ENCODE measurements around the gene SUGP1.
"Not testable (repeated sequence)": the region's sequence is repeated elsewhere in the genome, so short reads cannot be mapped to it uniquely, and the experiment has no call there.

Gene SUGP1

DNA sequence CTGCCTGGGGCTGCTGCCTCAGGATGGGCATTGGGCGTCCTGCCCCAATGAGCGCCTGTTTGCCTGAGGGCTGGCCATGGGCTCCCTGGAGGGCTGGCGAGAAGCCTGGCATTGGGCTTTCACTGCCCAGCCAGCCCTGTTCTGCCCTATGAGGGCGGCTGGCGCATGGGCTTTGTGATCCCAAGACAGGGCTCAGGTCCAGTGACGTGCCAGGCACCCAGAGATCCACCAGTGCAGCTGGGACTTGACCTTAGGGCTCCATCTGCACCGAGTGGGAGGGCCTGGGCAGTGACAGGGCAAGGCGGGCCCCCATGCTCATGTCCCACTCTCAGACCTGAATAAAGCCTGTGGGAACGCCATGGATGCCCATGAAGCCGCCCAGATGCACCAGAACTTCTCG, 34.6 kb upstream of the SUGP1 start:
- Histone ChIP-seq H3K4me1 (ENCODE audit: control insufficient read depth in 2 of 2, insufficient read depth in 2 of 2, low read length in 2 of 2) (no peaks in the 10 kb centered on the region), H3K4me3 (ENCODE audit: low read length in 2 of 2) (no peak overlapping the region), H3K27ac (ENCODE audit: low read depth in 2 of 2, low read length in 2 of 2) (no peak overlapping the region), H3K27me3 (ENCODE audit: control insufficient read depth in 2 of 2, insufficient read depth in 2 of 2, low read length in 2 of 2) (no peaks in the 10 kb centered on the region), H3K9me3 (ENCODE audit: control insufficient read depth in 2 of 2, low read length in 2 of 2) (no peaks in the 10 kb centered on the region), H3K36me3 (ENCODE audit: control insufficient read depth in 2 of 2, insufficient read depth in 2 of 2, low read length in 2 of 2) (peaks cover 53 to 62% of the 10 kb centered on the region in 2 donors), H3K9ac (ENCODE audit: low read depth in 1 of 2, low read length in 2 of 2) (no peak overlapping the region)

DNA sequence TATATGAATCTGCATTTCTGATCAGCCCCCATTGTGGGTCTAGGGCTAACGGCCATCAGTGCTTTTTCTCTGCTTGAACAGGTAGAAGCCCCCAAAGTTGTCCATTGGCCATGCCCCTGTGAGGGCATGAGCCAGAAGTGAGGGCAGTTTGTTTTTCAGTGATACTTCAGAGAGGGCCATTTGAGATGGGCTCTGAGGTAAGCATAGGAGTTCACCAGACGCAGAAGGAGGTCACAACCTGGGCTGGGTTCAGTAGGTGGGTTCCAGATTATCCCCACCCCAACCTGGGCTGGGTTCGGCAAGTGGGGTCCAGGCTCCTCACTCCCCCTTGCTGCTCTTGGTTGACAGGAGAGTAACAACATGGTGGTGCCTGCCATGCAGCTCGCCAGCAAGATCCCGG, 33.7 kb upstream of the SUGP1 start:
- H3K36me3 ChIP-seq (ENCODE audit: control insufficient read depth in 2 of 2, insufficient read depth in 2 of 2, low read length in 2 of 2): peaks cover 60 to 69% of the 10 kb centered on the region in 2 donors

GRCh38 chr19:19352823-19353222, 32.5 kb upstream of the SUGP1 start:
- Histone ChIP-seq H3K36me3 (ENCODE audit: control insufficient read depth in 2 of 2, insufficient read depth in 2 of 2, low read length in 2 of 2) (peaks cover 64 to 75% of the 10 kb centered on the region in 2 donors), H3K4me3 (ENCODE audit: low read length in 2 of 2) (no peak overlapping the region), H3K9ac (ENCODE audit: low read depth in 1 of 2, low read length in 2 of 2) (no peak overlapping the region), H3K27ac (ENCODE audit: low read depth in 2 of 2, low read length in 2 of 2) (no peak overlapping the region), H3K9me3 (ENCODE audit: control insufficient read depth in 2 of 2, low read length in 2 of 2) (no peaks in the 10 kb centered on the region), H3K27me3 (ENCODE audit: control insufficient read depth in 2 of 2, insufficient read depth in 2 of 2, low read length in 2 of 2) (no peaks in the 10 kb centered on the region), H3K4me1 (ENCODE audit: control insufficient read depth in 2 of 2, insufficient read depth in 2 of 2, low read length in 2 of 2) (no peaks in the 10 kb centered on the region)

More for the DNA sequence above, 33.7 kb upstream of the SUGP1 start:
- H3K27ac ChIP-seq (ENCODE audit: low read depth in 2 of 2, low read length in 2 of 2): no peak overlapping the region
- no peaks in the 10 kb centered on the region for H3K9me3 ChIP-seq (ENCODE audit: control insufficient read depth in 2 of 2, low read length in 2 of 2)
- H3K9ac ChIP-seq (ENCODE audit: low read depth in 1 of 2, low read length in 2 of 2): no peak overlapping the region
- H3K27me3 ChIP-seq (ENCODE audit: control insufficient read depth in 2 of 2, insufficient read depth in 2 of 2, low read length in 2 of 2): no peaks in the 10 kb centered on the region
- H3K4me1 ChIP-seq (ENCODE audit: control insufficient read depth in 2 of 2, insufficient read depth in 2 of 2, low read length in 2 of 2): no peaks in the 10 kb centered on the region
- no peak overlapping the region for H3K4me3 ChIP-seq (ENCODE audit: low read length in 2 of 2)

DNA sequence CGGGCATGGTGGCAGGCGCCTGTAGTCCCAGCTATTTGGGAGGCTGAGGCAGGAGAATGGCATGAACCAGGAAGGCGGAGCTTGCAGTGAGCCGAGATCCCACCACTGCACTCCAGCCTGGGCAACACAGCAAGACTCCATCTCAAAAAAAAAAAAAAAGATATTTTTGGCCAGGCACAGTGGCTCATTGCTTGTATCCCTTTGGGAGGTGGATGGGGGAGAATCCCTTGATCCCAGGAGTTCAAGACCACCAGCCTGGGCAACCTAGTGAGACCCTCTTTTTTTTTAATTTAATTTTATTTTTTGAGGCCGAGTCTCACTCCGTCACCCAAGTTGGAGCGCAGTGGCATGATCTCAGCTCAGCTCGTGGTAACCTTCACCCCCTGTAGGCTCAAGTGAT, 30.4 kb upstream of the SUGP1 start:
- peaks cover 67 to 79% of the 10 kb centered on the region in 2 donors for H3K36me3 ChIP-seq (ENCODE audit: control insufficient read depth in 2 of 2, insufficient read depth in 2 of 2, low read length in 2 of 2)
- not testable (repeated sequence) for H3K27ac ChIP-seq (ENCODE audit: low read depth in 2 of 2, low read length in 2 of 2); H3K27me3 ChIP-seq (ENCODE audit: control insufficient read depth in 2 of 2, insufficient read depth in 2 of 2, low read length in 2 of 2); H3K9me3 ChIP-seq (ENCODE audit: control insufficient read depth in 2 of 2, low read length in 2 of 2); H3K4me1 ChIP-seq (ENCODE audit: control insufficient read depth in 2 of 2, insufficient read depth in 2 of 2, low read length in 2 of 2); H3K9ac ChIP-seq (ENCODE audit: low read depth in 1 of 2, low read length in 2 of 2); H3K4me3 ChIP-seq (ENCODE audit: low read length in 2 of 2)

DNA sequence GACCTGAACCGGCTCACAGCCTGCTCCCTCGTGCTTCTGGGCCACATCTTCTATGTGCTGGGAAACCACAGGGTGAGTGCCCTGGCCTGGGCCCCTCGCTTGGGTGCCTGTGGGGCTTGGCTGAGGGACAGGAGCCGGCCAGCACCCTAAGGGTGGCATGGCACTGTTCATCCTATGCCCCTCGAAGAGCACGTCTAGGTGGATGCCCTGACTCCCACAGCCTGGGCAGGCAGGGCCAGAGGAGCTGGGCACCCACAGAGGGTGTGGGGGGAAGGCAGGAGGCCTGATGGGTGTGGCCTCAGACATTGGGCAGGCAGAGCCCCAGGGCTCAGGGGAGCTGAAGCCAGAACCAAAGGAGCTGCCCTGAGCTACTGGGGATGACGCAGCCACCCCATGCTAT, 29.1 kb upstream of the SUGP1 start:
- H3K9ac ChIP-seq (ENCODE audit: low read depth in 1 of 2, low read length in 2 of 2): no peak overlapping the region
- H3K27ac ChIP-seq (ENCODE audit: low read depth in 2 of 2, low read length in 2 of 2): no peak overlapping the region
- H3K9me3 ChIP-seq (ENCODE audit: control insufficient read depth in 2 of 2, low read length in 2 of 2): no peaks in the 10 kb centered on the region
- no peaks in the 10 kb centered on the region for H3K4me1 ChIP-seq (ENCODE audit: control insufficient read depth in 2 of 2, insufficient read depth in 2 of 2, low read length in 2 of 2)
- H3K4me3 ChIP-seq (ENCODE audit: low read length in 2 of 2): no peak overlapping the region
- H3K27me3 ChIP-seq (ENCODE audit: control insufficient read depth in 2 of 2, insufficient read depth in 2 of 2, low read length in 2 of 2): no peaks in the 10 kb centered on the region
- H3K36me3 ChIP-seq (ENCODE audit: control insufficient read depth in 2 of 2, insufficient read depth in 2 of 2, low read length in 2 of 2): peaks cover 64 to 81% of the 10 kb centered on the region in 2 donors

- Histone ChIP-seq H3K4me1 (ENCODE audit: control insufficient read depth in 2 of 2, insufficient read depth in 2 of 2, low read length in 2 of 2) (no peaks in the 10 kb centered on the region), H3K36me3 (ENCODE audit: control insufficient read depth in 2 of 2, insufficient read depth in 2 of 2, low read length in 2 of 2) (peaks cover 64 to 79% of the 10 kb centered on the region in 2 donors), H3K27ac (ENCODE audit: low read depth in 2 of 2, low read length in 2 of 2) (no peak overlapping the region), H3K4me3 (ENCODE audit: low read length in 2 of 2) (no peak overlapping the region), H3K27me3 (ENCODE audit: control insufficient read depth in 2 of 2, insufficient read depth in 2 of 2, low read length in 2 of 2) (no peaks in the 10 kb centered on the region), H3K9ac (ENCODE audit: low read depth in 1 of 2, low read length in 2 of 2) (no peak overlapping the region), H3K9me3 (ENCODE audit: control insufficient read depth in 2 of 2, low read length in 2 of 2) (no peaks in the 10 kb centered on the region)
These were observed 28.0 kb upstream of the SUGP1 start for GRCh38 chr19:19348266-19348665.

DNA sequence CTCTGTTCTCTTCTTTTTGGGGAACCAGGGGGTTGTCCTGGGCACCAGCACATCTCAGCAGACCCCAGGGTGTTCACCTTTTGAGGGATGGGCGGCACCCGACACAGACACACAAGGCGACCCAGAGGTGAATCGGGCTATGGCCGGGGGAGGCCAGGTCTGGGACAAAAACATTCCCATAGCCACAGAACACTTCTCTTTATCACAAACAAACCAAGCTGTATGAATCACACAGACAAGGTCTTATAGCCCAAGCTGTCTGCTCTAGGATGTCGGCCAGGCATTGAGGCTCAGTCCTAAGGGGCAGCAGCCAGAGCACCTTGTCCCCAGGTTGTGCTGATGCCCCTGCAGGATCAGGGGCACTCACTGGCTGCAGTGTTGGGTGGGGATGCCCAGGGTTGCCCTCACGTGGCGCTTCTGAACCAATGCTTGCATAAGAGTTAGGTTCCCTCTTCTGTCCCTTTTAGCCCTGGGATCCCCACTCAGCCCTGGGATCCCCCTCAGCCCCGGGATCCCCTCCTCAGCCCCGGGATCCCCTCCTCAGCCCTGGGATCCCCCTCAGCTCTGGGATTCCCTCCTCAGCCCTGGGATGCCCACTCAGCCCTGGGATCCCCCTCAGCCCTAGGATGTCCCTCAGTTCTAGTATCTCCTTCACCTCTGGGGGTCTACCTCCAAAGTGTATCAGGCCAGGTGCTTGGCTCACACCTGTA, 27.2 kb upstream of the SUGP1 start:
- H3K36me3 ChIP-seq (ENCODE audit: control insufficient read depth in 2 of 2, insufficient read depth in 2 of 2, low read length in 2 of 2): peaks cover 67 to 80% of the 10 kb centered on the region in 2 donors
- no peaks in the 10 kb centered on the region for H3K4me1 ChIP-seq (ENCODE audit: control insufficient read depth in 2 of 2, insufficient read depth in 2 of 2, low read length in 2 of 2)
- H3K9ac ChIP-seq (ENCODE audit: low read depth in 1 of 2, low read length in 2 of 2): no peak overlapping the region
- H3K4me3 ChIP-seq (ENCODE audit: low read length in 2 of 2): no peak overlapping the region
- no peaks in the 10 kb centered on the region for H3K27me3 ChIP-seq (ENCODE audit: control insufficient read depth in 2 of 2, insufficient read depth in 2 of 2, low read length in 2 of 2)
- H3K9me3 ChIP-seq (ENCODE audit: control insufficient read depth in 2 of 2, low read length in 2 of 2): no peaks in the 10 kb centered on the region
- H3K27ac ChIP-seq (ENCODE audit: low read depth in 2 of 2, low read length in 2 of 2): no peak overlapping the region

GRCh38 chr19:19345970-19346369, 25.7 kb upstream of the SUGP1 start:
- H3K4me3 ChIP-seq (ENCODE audit: low read length in 2 of 2): no peak overlapping the region
- no peaks in the 10 kb centered on the region for H3K4me1 ChIP-seq (ENCODE audit: control insufficient read depth in 2 of 2, insufficient read depth in 2 of 2, low read length in 2 of 2)
- H3K27ac ChIP-seq (ENCODE audit: low read depth in 2 of 2, low read length in 2 of 2): no peak overlapping the region
- no peaks in the 10 kb centered on the region for H3K27me3 ChIP-seq (ENCODE audit: control insufficient read depth in 2 of 2, insufficient read depth in 2 of 2, low read length in 2 of 2)
- H3K9me3 ChIP-seq (ENCODE audit: control insufficient read depth in 2 of 2, low read length in 2 of 2): no peaks in the 10 kb centered on the region
- peaks cover 66 to 84% of the 10 kb centered on the region in 2 donors for H3K36me3 ChIP-seq (ENCODE audit: control insufficient read depth in 2 of 2, insufficient read depth in 2 of 2, low read length in 2 of 2)
- no peak overlapping the region for H3K9ac ChIP-seq (ENCODE audit: low read depth in 1 of 2, low read length in 2 of 2)

- Histone ChIP-seq H3K4me3 (ENCODE audit: low read length in 2 of 2) (no peak overlapping the region), H3K27me3 (ENCODE audit: control insufficient read depth in 2 of 2, insufficient read depth in 2 of 2, low read length in 2 of 2) (no peaks in the 10 kb centered on the region), H3K9ac (ENCODE audit: low read depth in 1 of 2, low read length in 2 of 2) (no peak overlapping the region), H3K36me3 (ENCODE audit: control insufficient read depth in 2 of 2, insufficient read depth in 2 of 2, low read length in 2 of 2) (peaks cover 71 to 85% of the 10 kb centered on the region in 2 donors), H3K4me1 (ENCODE audit: control insufficient read depth in 2 of 2, insufficient read depth in 2 of 2, low read length in 2 of 2) (no peaks in the 10 kb centered on the region), H3K27ac (ENCODE audit: low read depth in 2 of 2, low read length in 2 of 2) (no peak overlapping the region), H3K9me3 (ENCODE audit: control insufficient read depth in 2 of 2, low read length in 2 of 2) (no peaks in the 10 kb centered on the region)
These were observed 24.9 kb upstream of the SUGP1 start for GRCh38 chr19:19345232-19345631.

DNA sequence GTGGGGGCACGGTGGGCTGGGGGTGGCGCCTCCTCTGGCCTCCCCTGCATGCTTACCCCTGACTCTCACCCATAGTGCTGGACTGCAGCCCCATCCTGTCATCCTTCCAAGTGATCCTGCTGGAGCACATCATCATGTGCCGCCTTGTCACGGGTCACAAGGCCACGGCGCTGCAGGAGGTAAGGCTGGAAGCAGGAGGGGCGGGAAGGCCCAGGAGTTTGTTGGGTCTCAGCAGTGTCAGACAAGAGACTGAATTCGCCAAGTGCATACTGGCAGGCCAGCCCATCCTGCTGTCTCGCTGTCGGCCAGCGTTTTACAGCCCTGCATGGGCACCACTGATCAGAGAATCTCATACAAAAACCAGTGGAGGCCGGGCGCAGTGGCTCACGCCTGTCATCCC, 23.5 kb upstream of the SUGP1 start:
- H3K9me3 ChIP-seq (ENCODE audit: control insufficient read depth in 2 of 2, low read length in 2 of 2): no peaks in the 10 kb centered on the region
- H3K27ac ChIP-seq (ENCODE audit: low read depth in 2 of 2, low read length in 2 of 2): no peak overlapping the region
- H3K36me3 ChIP-seq (ENCODE audit: control insufficient read depth in 2 of 2, insufficient read depth in 2 of 2, low read length in 2 of 2): peaks cover 65 to 77% of the 10 kb centered on the region in 2 donors
- H3K4me3 ChIP-seq (ENCODE audit: low read length in 2 of 2): no peak overlapping the region
- no peaks in the 10 kb centered on the region for H3K4me1 ChIP-seq (ENCODE audit: control insufficient read depth in 2 of 2, insufficient read depth in 2 of 2, low read length in 2 of 2)
- H3K27me3 ChIP-seq (ENCODE audit: control insufficient read depth in 2 of 2, insufficient read depth in 2 of 2, low read length in 2 of 2): no peaks in the 10 kb centered on the region
- no peak overlapping the region for H3K9ac ChIP-seq (ENCODE audit: low read depth in 1 of 2, low read length in 2 of 2)
